Amniotic epithelial cell (primary cell): Measurements from ENCODE around the gene TRIL.

Experiments used
- DNase-seq: peaks from one replicate; pipeline ENCODE4 v3.0.0-alpha.2; 2010; ENCODE audit warnings: low read depth

Gene TRIL

DNA sequence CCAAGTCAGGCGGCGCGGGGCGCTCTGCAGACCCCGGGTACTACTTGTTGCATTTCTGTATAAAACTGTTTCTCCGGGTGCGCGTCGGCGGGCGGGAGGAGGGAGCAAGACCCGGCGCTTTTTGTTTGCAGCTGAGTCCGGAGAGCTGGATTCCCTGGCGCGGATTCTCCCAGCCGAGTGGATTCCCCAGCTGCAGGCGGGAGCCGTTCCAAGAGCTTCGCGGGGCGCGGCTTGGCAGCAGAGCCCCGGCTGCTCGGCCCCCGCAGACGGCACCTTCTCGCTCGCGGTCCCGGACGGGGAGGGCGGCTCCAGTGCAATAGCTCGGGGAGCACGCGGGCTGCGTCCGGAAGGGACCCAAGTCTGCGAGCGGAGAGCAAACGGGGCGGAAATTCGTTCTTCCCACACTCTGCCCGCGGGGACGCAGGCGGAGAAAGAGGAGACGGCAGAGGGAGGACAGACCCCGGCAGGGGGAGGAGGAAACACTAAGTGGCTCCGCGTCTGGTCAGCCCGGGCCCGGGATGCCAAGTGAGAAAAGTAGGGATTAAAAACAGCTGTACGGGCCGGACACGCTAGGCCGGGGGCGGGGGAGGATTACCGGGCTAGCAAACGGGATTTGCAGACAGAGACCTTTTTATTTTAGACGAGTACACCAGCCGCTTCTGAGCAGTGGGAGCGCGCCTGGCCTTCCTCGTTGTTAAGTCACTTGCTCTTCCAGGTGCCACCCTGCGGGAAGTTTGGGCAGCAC is at the start of gene TRIL:
Gene TRIL (minus strand): TSS at position 96 of the 745 bp plus-strand sequence. CDS start 284 bp downstream, outside the sequence.
- peak; percentile 68 for DNase-seq

- DNase-seq, result no peak
Observed at GRCh38 chr7:29007127-29007526, 49.0 kb upstream of the TRIL start.

GRCh38 chr7:29005829-29006228 is 47.7 kb upstream of the TRIL start:
- peak; percentile 80 for DNase-seq

DNA sequence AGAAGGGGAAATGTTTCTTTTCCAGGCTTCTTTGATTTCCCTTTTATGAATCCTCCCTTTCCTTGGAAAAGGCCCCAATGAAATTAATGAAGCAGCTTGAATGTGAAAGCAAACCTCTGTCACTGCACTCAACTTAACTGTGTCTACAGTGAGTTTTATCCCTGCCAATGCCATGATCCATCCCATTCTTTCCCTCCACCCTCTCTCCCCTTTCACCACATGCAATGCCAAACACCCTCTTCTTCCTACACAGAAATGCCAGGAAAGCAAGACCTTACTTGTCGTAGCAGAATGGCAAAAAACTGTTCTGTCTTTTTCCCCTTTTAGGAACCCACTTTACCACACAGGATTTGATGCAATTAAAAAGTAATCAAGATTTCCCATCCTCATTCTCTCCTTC is 47.3 kb upstream of the TRIL start:
- no peak for DNase-seq

DNA sequence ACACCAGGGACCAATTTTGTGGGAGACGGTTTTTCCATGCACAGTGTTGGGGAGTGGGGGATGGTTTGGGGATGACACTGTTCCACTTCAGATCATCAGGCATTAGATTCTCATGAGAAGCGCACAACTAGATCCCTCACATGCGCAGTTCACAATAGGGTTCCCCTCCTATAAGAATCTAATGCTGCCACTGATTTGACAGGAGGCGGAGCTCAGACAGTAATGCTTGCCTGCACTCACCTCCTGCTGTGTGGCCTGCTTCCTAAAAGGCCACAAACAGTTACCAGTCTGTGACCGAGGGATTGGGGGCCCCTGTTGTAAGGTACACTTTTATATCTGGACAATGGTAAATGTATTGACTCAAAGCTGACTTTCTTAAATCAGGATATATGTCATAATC is 45.6 kb upstream of the TRIL start:
- no peak for DNase-seq

GRCh38 chr7:29000717-29001076 is 42.6 kb upstream of the TRIL start:
- no peak for DNase-seq

DNA sequence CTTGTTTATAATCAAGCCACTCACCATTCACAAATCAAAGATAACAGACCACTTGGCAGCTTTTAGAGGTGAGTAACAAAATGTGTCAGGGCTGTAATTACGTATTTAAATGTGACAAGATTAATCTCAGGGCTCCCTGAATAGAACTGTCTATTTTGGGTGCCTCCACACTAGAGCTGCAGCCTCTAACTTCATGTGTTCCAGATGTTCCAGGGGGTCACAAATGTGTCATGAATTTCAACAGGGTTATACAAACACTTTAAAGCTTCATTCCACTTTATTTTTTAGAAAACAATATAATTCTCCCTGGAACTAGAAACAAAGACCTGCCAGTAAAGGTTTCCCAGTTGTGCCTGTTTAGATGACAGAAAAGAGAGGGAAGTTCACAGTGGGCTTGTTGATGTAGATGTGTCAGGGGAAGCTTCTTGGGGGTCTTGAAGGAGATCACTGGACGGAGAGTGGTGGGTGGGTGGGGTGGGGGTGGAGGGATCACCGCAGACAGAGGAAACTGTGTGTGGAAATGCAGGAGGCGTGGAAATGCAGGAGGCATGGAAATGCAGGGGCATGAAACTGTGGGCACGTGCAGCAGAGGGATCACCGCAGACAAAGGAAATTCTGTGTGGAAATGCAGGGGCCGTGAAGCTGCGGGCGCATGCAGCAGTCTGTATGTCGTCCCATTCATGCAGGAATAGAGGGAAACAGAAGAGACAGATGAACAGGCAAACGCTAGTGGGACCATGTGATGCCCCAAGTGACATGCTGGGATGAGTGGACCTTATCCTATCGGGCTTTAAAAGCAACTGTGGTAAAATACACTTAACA is 42.0 kb upstream of the TRIL start:
- DNase-seq, result no peak

DNA sequence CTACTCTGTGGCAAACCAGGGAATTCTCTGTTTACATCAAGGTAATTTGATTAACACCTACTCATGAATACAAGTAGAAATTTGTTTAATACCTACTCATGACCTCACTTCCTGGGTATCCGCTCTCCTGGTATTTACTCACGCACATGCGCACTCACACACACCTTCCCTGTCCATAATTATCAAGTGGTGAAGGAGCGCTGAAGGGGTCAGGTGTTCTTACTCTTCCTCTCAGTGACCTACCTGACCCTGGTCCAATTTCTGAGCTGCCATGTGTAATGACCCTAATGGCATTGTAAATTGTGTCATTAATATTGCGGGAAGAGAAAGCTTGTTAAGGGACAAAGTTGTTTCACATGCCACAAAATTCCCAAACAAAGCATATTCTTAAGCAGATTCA is 41.3 kb upstream of the TRIL start:
- DNase-seq, result no peak

DNA sequence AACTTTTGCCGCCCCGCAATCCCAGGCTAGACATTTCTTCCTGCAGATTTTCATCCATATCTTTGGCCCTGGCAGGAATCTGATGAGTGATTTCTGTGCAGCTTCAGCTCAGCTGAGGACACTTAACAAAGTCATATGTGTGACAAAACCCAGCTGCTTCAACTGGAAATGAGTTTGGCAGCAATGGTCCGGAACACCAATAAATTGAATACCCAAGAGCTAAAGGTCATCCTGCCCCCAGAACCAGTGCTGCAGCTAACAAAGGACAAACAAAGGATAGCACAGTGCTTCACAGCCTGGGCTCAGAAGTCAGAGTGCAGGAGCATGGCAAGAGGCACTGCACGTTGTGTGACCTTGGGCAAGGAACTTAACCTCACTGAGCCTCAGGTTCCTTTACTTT is 40.0 kb upstream of the TRIL start:
- DNase-seq, result no peak

DNA sequence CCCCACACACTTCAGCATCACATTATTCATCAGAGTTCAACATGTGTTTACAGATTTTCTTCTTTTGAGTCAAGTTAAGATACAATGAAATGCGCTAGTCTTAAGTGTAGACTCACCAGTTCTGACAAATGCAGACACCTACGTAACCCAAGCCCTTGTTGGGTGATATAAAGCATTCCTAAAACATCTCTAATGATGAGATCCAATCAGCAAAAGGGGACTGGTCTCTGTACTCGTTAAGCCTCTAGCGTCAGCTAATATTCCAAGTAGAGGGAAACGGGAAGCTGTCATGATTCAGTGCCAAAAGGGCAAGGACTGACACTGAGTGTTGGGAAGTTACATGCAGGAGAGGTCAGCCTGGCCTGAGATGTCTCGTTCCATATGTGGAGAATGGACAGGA is 38.7 kb upstream of the TRIL start:
- no peak for DNase-seq

DNA sequence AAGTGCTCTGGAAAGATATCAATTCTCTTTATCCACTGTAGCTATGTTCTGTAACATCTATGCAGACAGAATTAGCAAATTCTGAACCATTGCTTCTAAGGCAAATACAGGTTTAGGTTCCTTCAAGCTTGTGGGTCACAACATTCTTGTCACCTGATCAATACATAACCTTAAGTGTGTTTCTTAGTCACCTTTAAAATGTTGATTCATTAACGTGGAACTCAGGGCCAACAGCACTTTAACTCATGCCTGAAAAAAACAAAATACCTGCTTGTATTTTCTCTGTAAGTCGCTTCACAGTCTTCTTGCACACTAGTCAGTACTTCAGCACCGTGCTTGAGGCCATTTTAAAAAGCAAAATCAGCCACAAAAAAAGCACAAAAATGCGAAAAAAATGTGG is 35.2 kb upstream of the TRIL start:
- DNase-seq, result no peak

DNA sequence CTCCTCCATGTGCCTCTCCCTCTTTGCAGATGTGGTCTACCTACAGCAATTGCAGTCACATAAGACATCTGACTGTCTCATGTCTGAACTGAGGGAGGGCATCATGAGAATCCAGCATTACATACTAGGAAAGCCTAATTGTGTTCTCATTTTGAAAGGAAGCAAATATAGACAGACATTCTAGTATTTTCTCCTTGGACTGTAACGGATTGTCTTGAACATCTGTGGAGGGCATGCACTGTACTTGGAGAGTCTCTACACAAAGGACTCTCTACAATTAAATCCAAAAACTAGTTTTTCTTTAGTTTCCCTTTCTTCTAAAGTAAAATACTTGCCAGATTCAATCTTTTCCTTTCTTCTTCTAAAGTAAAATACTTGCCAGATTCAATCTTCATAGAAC is 34.7 kb upstream of the TRIL start:
- no peak for DNase-seq

- no peak for DNase-seq
Observed at GRCh38 chr7:28990200-28990960, 32.2 kb upstream of the TRIL start.

GRCh38 chr7:28989211-28989980 is 31.3 kb upstream of the TRIL start:
- no peak for DNase-seq

GRCh38 chr7:28988810-28989209 is 30.7 kb upstream of the TRIL start:
- peak; percentile 96 for DNase-seq

- DNase-seq, result peak; percentile 52
Observed at GRCh38 chr7:28988091-28988490, 30.0 kb upstream of the TRIL start.

GRCh38 chr7:28986765-28987110 is 28.6 kb upstream of the TRIL start:
- peak; percentile 99 for DNase-seq

GRCh38 chr7:28986028-28986764 is 28.1 kb upstream of the TRIL start:
- no peak for DNase-seq

DNA sequence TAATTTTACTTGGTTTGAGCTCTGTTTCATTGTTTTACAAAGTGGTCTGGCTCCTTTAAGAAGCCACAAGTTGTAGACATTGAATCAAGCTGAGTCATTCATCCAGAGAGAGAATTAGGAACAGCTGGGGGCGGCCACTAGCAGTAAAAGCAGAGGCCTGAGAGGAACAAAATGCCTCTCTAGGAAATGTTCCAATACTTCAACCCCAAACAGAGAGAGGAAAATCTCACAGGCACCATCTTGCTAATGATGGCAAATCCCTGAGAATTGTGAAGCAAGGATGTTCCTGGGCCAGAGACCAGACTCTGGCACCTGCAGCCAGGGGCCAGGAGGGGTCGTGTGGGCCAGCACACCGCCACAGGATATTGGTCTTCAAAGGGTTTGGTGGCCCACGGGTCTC is 26.5 kb upstream of the TRIL start:
- peak; percentile 81 for DNase-seq

GRCh38 chr7:28984217-28984616 is 26.1 kb upstream of the TRIL start:
- no peak for DNase-seq

DNA sequence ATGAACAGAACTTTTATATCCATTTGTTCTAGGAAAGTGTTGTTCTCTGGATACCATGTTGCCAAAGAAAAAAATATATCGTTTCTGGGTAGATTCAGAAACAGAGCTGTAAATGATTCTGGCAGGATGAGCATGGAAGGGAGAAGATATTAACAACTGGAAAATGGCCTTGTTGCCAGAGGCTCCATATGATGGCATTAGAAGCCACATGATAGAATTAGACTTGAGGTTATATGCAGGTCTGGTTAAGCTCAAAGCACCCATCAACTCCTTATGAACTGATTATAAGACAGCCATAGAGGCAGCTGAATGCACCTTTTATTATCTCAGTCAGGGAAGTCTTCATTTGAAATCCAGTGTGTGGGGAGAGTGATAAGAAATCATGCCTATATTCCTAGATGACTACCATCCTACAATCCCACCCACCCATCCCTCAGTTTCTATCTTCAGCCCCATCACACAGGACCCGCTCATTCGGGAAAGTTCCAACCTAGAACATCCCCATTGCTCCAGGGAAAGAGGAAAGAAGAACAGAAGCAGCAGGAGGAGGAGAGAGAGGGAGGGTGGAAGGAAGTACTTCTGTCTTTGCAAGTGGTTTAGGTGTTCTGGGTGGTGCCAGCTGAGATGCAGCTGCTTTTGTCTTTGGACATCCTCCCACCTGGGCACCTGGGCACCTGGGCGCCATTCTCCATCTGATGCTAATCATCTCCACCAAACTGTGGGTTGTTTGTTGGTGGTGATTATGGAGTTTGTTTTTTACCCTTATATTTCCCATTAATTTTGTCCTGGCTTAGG is 25.5 kb upstream of the TRIL start:
- DNase-seq, result no peak
